ENCODE data around the gene DAGLA.

GRCh38 chr11:61700212-61700611 is 20.0 kb downstream of the DAGLA start:
- TF ChIP-seq YY1 (IDR thresholded peaks at IDR 0.05; ENCODE audit: insufficient read depth, insufficient read length) (no peak), ZNF274 (IDR thresholded peaks at IDR 0.05; ENCODE audit: low read depth, low read length) (no peak), SUZ12 (IDR thresholded peaks at IDR 0.05; ENCODE audit: extremely low read depth, insufficient read depth, insufficient read length) (no peak)

Data from NT2/D1 (cell line).